ENCODE data around the gene UBE2E3.

GRCh38 chr2:181112916-181113315 lies 132.5 kb downstream of the UBE2E3 start:
- TF ChIP-seq CTCF (conservative IDR thresholded peaks at IDR 0.05) (no peak), EZH2 (IDR thresholded peaks at IDR 0.05; ENCODE audit: low read depth) (no peak)

Measured in PC-9 (cell line).